Stomach (tissue), 9 donors: ENCODE measurements around the gene LAMB3. TPM values are rescaled to one million over a fixed set of nuclear protein-coding genes. Genes with fewer than 3 reads are reported as not detected.

Experiments used
- DNase-seq, 2 donors: peaks; one replicate each; pipeline versions ENCODE4 v3.0.0 to v3.0.0-alpha.2; 2013 to 2019
- H3K27ac ChIP-seq, 5 donors: fragments of 200-600 bp in 4 of 5; sonication (generic) in 4 of 5; one replicate each; pipeline ENCODE4 v1.5.1; 2013 to 2019; ENCODE audit warnings: mild to moderate bottlenecking in 1 of 5, moderate library complexity in 1 of 5
- H3K27me3 ChIP-seq, 3 donors: fragments of 200-600 bp; sonication (generic); one replicate each; pipeline ENCODE4 v1.5.1; 2017 to 2019; ENCODE audit warnings: mixed run types in 1 of 3
- H3K36me3 ChIP-seq, 4 donors: fragments of 200-600 bp; sonication (generic); 1 replicate in 3 of 4; 2 replicates in 1 of 4; pipeline ENCODE4 v1.5.1; 2016 to 2019
- H3K4me1 ChIP-seq, 4 donors: fragments of 200-600 bp; sonication (generic); one replicate each; pipeline ENCODE4 v1.5.1; 2016 to 2019
- H3K4me3 ChIP-seq, 4 donors: fragments of 200-600 bp; sonication (generic) in 3 of 4; one replicate each; pipeline ENCODE4 v1.5.1; 2016 to 2019; ENCODE audit warnings: mild to moderate bottlenecking in 1 of 4
- H3K9me3 ChIP-seq, 4 donors: fragments of 200-600 bp; sonication (generic); one replicate each; pipeline ENCODE4 v1.5.1; 2016 to 2019
- EP300 ChIP-seq: sonication (generic); formaldehyde crosslinking; IDR thresholded peaks from one replicate; pipeline ENCODE4 v1.6.1; 2017; ENCODE audit warnings: antibody characterized with exemption
- POLR2A ChIP-seq, 4 donors: fragments of 450-650 bp; IDR thresholded peaks; one replicate each; pipeline ENCODE4 v1.6.1; 2016; ENCODE audit warnings: antibody characterized with exemption in 4 of 4, control low read depth in 2 of 4, mild to moderate bottlenecking in 1 of 4, moderate library complexity in 1 of 4
- POLR2AphosphoS5 ChIP-seq, 3 donors: sonication (generic); formaldehyde crosslinking; IDR thresholded peaks; one replicate each; pipeline ENCODE4 v1.6.1; 2016; ENCODE audit warnings: antibody characterized with exemption in 3 of 3
- WGBS, 5 donors: extraction: QIAGEN DNeasy Blood & Tissue Kit in 3 of 5; methylation state at CpG; one replicate each; pipeline versions ENCODE4 v1.1.5 to v1.1.7; 2013 to 2018; 5-methylcytosine and 5-hydroxymethylcytosine counted together
- intact Hi-C: fragments of 100-400 bp; cut with DNase I; formaldehyde crosslinking; loops from one replicate; pipeline ENCODE4 v1.15.1; 2023; ENCODE audit warnings: low total_unique reads
- polyA plus RNA-seq, 3 donors: library from polyadenylated mRNA; stranded (reverse); fragments of 200-250 nt; gene quantifications; one replicate each; pipeline ENCODE4 v1.2.3, GENCODE V29; 2013
- total RNA-seq, 5 donors: library from RNA; depleted of rRNA; stranded (reverse); fragments of >200 nt; gene quantifications; one replicate each; pipeline versions ENCODE4 v1.1.0 to v1.2.3, GENCODE V29; 2014 to 2016
- TF ChIP-seq, protein P1 (sequence below), 7 experiments: fragments of 450-650 bp in 4 of 7; fragments of 200-600 bp in 3 of 7; sonication (generic) in 3 of 7; IDR thresholded peaks; one replicate each; pipeline ENCODE4 v1.5.1; 2016 to 2019; ENCODE audit warnings: antibody characterized with exemption in 7 of 7, control low read depth in 2 of 7, mild to moderate bottlenecking in 1 of 7
- donor health status: healthy with polysubstance abuse.
- donor health status: Bipolar disorder and iron deficiency.
- donor health status: healthy.

The LAMB3 gene
- total and polyA plus RNA-seq, 8 donors: 12.8 to 105 (median 49.8) TPM

DNA sequence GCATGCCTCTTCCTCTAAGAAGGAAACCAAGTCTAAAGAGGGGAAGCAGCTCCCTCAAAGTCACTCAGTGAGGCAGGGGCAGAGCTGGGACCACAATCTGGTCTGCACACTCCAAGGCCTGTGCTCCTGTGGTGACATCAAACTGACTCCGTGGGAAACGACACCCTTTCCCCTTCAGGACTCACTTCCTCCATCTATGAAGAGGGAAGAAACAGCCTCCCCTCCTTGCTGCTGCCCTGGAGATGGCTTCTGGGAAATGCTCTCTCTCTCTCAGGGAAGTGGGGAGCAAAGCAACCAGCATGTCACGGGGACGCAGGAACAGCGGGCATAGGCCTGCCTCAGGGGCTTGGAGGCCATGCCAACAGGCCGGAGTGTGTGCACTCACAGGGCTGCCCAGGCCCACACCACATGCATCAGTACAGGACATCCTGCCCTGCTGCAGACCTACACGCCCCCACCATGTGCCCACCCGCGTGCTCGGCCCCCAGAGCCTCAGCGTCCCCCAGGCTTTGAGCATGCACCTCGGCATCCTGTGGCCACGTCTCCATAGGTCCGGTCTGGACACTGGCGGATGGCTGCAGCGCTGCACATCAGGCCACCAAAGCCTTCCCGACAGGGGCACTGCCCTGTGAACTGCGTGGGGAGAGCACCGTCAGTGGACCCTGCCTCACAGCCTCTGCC is 25.7 kb downstream of the LAMB3 start:
- TF ChIP-seq POLR2AphosphoS5 (IDR thresholded peaks at IDR 0.05) (no peak), POLR2A (IDR thresholded peaks at IDR 0.05) (no peak), EP300 (no peak)
- TF ChIP-seq, protein P1, sequence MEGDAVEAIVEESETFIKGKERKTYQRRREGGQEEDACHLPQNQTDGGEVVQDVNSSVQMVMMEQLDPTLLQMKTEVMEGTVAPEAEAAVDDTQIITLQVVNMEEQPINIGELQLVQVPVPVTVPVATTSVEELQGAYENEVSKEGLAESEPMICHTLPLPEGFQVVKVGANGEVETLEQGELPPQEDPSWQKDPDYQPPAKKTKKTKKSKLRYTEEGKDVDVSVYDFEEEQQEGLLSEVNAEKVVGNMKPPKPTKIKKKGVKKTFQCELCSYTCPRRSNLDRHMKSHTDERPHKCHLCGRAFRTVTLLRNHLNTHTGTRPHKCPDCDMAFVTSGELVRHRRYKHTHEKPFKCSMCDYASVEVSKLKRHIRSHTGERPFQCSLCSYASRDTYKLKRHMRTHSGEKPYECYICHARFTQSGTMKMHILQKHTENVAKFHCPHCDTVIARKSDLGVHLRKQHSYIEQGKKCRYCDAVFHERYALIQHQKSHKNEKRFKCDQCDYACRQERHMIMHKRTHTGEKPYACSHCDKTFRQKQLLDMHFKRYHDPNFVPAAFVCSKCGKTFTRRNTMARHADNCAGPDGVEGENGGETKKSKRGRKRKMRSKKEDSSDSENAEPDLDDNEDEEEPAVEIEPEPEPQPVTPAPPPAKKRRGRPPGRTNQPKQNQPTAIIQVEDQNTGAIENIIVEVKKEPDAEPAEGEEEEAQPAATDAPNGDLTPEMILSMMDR (IDR thresholded peaks at IDR 0.05): no peak
- DNase-seq: no peak
- Histone ChIP-seq H3K36me3 (peaks cover 0 to 91% (median 26%) of the 10 kb centered on the region in 4 donors), H3K4me3 (no peak overlapping the region), H3K27me3 (no peaks in the 10 kb centered on the region), H3K4me1 (peaks cover 2 to 39% (median 18%) of the 10 kb centered on the region in 4 donors), H3K27ac (no peak overlapping the region), H3K9me3 (no peaks in the 10 kb centered on the region)
- intact Hi-C loops: loop anchor here (10.0 kb wide), 1 partner anchor 52 kb away; no protein-coding TSS in a partner anchor
- 91 to 95% (median 94%) methylated on average over 16 to 19 of the region's 19 CpGs for WGBS, 5 donors

- H3K27me3 ChIP-seq: no peaks in the 10 kb centered on the region
- no peak overlapping the region for H3K27ac ChIP-seq
- TF ChIP-seq POLR2A (IDR thresholded peaks at IDR 0.05) (no peak), EP300 (no peak), POLR2AphosphoS5 (IDR thresholded peaks at IDR 0.05) (no peak)
- TF ChIP-seq, protein P1 (IDR thresholded peaks at IDR 0.05): no peak
- no peak for DNase-seq
- H3K4me3 ChIP-seq: no peak overlapping the region
- intact Hi-C loops: loop anchor here (10.0 kb wide), 1 partner anchor 51 kb away; no protein-coding TSS in a partner anchor
- WGBS, 5 donors: 64 to 88% (median 86%) methylated on average over 11 to 18 of the region's 18 CpGs
- peaks cover 0 to 91% (median 22%) of the 10 kb centered on the region in 4 donors for H3K36me3 ChIP-seq
- no peaks in the 10 kb centered on the region for H3K9me3 ChIP-seq
- H3K4me1 ChIP-seq: peaks cover 9 to 44% (median 20%) of the 10 kb centered on the region in 4 donors
These were observed 26.4 kb downstream of the LAMB3 start for GRCh38 chr1:209625791-209626285.

- H3K4me3 ChIP-seq: no peak overlapping the region
- H3K27ac ChIP-seq: no peak overlapping the region
- 79 to 86% (median 84%) methylated on average over 15 of the region's 15 CpGs for WGBS, 5 donors
- peaks cover 0 to 91% (median 19%) of the 10 kb centered on the region in 4 donors for H3K36me3 ChIP-seq
- intact Hi-C loops: loop anchor here (10.0 kb wide), 1 partner anchor 50 kb away; no protein-coding TSS in a partner anchor
- TF ChIP-seq POLR2A (IDR thresholded peaks at IDR 0.05) (no peak), EP300 (no peak), POLR2AphosphoS5 (IDR thresholded peaks at IDR 0.05) (no peak)
- TF ChIP-seq, protein P1 (IDR thresholded peaks at IDR 0.05): no peak
- no peaks in the 10 kb centered on the region for H3K27me3 ChIP-seq
- H3K9me3 ChIP-seq: no peaks in the 10 kb centered on the region
- DNase-seq: no peak
- H3K4me1 ChIP-seq: peaks cover 9 to 54% (median 20%) of the 10 kb centered on the region in 4 donors
These were observed 27.4 kb downstream of the LAMB3 start for GRCh38 chr1:209624558-209625549.
